LNCAP (cell line): ENCODE measurements around the gene AOPEP.

ENCODE experiments used
- CTCF ChIP-seq: fragments of 450-650 bp; IDR thresholded peaks from 2 replicates; pipeline ENCODE4 v1.5.1; 2017; ENCODE audit warnings: mild to moderate bottlenecking

The AOPEP gene

DNA sequence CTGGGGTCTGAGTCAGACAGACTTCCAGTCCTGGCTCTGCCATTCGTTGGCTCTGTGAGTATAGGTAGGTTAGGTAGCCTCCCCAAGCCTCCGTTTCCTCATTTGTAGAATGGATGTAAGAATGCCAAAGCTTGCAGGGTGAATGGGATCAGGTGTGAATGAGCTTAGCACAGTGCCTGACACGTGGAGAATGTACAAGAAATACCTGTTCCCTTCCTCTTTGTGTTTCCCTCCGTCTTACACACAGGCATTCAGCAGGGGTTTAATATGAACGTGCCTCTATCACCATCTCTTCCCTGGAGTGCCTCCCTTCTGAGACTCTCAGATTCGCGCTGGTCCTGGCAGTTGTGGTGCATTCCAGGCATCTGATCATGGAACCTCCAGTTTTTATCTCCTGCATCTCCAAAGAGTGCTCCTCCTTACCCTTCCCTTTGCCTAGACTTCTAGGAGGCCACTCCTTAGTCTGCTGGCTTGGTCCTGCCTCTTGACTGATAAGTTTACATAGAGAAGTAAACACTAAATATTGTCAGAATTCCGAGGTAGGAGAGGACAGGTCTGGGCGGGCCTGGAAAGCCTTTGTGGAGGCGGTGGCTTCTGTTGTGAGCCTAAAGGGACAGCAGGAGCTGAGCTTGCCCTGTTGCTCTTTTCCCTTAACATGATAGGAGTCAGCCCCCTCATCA is 199.4 kb downstream of the AOPEP start:
- no peak for TF ChIP-seq CTCF

- no peak for TF ChIP-seq CTCF
Observed at GRCh38 chr9:94926431-94926800, 199.9 kb downstream of the AOPEP start.

DNA sequence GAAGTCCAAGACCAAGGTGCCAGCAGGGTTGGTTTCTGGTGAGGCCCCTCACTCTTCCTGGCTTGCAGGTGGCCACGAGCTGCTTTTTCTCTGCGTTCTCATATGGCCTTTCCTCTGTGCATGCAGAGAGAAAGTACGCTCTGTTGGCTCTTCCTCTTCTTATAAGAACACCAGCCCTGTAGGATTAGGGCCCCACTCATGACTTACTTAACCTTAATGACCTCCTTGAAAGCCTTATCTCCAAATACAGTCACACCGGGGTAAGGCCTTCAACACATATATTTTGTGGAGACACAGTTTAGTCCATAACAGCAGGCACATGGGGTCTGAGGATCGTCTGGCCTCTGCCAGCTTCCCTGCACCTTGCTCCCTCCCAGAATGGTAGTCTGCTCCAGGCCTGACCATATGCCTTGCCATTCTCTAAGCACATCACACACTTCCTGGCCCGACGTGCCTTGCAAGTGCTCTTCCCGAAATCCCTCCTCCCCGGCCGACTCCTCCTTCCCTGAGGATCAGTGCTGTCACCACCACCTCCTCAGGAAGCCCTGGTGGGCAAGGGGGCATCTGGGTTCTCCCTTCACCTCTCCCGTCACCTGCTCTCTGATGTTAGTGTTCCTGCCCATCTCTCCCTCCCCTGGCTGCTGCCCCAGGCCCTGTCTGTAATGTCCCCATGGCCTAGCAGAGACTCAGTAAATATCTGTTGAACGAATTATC is 200.7 kb downstream of the AOPEP start:
- no peak for TF ChIP-seq CTCF

- no peak for TF ChIP-seq CTCF
Observed at GRCh38 chr9:94927762-94928670, 201.5 kb downstream of the AOPEP start.

GRCh38 chr9:94928691-94929368 is 202.3 kb downstream of the AOPEP start:
- TF ChIP-seq CTCF, result no peak

DNA sequence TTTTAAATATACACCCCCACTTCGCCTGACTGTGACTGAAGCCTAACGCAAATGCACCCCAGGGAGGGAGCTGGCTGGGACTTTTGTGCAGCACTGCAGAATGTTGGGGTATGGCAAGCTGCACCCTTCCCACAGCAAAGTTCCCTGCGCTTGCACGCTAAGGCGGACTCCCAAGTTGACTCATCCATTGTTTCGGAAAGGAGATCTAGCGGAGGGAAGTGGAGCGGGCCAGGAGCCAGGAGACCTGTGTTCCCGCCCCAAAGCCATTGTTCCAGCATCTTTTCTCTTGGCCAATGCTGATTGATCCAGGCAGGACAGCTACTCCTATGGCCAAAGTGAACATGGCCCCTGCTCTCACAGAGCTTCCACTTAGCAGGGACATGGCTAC is 202.9 kb downstream of the AOPEP start:
- TF ChIP-seq CTCF, result no peak

DNA sequence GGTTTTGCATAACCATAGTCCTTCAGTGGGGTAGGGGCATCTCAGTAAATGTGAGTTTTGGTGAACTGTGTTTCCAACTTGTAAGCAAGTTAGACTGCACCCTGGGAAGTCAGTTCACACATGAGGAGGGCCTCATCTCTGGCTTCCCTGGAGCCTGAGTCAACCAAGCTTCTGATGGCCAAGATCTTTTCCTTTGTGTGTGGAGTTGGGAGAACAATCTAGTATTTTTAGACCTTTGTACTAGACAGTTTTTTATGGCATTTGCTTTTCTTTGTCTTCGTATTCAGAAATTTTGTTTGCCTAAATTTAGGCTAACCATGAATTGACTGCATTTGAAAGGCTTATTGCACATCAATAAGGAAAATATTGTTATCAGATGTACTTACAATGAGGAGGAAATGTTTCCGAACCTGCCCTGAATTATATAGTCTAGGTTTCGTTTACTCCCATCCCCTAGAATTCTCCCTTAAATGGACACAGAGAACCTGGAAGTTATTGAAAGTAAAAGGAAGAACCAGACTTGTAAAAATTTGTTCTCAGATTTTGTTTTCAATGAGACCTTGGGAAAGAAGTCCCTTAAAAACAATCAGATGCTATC is 204.6 kb downstream of the AOPEP start:
- no peak for TF ChIP-seq CTCF
